NCI-H524 (cell line): Measurements from ENCODE around the gene HNRNPA1.
"Not testable (repeated sequence)": the region's sequence is repeated elsewhere in the genome, so short reads cannot be mapped to it uniquely, and the experiment has no call there.

ENCODE experiments used
- DNase-seq, 2 experiments: peaks; one replicate each; lab custom pipeline; 2025; lab: John Stamatoyannopoulos, UW

The HNRNPA1 gene

GRCh38 chr12:54276368-54276767 is 4.2 kb upstream of the HNRNPA1 start:
- DNase-seq, result no peak

- DNase-seq, result no peak
Measured at GRCh38 chr12:54277823-54278276, 2.7 kb upstream of the HNRNPA1 start.

DNA sequence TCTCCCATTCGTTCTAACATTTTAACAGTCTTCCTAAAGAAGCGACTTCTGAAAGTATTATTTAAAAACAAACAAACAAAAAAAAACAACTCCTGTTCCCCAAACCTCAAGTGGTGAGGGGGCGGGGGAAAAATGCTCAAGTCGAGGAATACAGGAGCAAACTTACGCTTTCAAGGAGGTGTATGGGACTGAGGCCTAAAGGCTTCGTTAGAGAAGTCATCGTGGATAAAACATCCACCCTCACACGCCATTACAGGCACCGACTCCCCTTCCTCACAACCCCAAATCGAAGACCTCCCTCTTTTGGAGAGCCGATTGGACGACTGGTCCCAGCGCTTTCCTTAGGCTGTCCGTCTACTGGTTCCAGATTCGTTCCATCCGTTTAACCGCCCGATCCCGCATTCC is 1.3 kb upstream of the HNRNPA1 start:
- no peak for DNase-seq

DNA sequence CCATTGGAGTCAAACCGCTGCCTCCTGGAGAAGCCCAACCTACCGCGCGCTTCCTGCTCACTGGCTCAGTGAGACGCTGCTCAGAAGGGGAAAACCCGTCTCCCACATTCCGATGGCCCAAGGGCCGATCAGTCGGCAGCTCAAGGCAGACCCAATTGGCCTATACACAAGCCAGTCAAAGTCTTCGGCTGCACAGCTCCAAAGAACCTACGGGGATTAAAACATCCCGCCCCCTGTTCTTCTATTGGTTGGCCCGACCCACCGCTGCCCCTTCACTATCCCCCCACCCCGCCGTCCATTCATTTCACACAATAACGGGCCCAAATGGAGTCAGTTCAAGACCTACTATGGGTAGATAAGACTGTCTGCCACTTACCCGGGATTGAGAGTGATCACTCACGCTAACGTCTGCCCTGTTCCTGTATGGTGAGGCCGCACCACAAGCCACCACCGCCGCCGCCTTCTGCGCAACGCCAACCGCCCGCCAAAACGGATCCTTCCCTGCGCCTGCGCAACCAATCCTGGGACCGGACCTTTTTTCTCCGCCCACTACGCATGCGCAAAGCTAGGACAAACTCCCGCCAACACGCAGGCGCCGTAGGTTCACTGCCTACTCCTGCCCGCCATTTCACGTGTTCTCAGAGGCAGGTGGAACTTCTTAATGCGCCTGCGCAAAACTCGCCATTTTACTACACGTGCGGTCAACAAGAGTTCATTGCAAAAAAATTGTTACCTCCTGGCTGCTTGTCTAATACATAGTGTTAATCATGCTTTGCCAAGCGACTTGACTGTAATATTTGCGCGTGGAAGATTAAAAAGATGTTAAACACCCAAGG is 676 bp upstream of the HNRNPA1 start, which contains the start of gene CBX5:
TSS of gene CBX5 (minus strand) at position 491 of the 836 bp plus-strand sequence. CDS start 22,472 bp downstream, outside the sequence.
- peak; percentile 98 to 99 for DNase-seq

- not testable (repeated sequence) for DNase-seq
Measured at GRCh38 chr12:54281261-54281638, 724 bp downstream of the HNRNPA1 start.

DNA sequence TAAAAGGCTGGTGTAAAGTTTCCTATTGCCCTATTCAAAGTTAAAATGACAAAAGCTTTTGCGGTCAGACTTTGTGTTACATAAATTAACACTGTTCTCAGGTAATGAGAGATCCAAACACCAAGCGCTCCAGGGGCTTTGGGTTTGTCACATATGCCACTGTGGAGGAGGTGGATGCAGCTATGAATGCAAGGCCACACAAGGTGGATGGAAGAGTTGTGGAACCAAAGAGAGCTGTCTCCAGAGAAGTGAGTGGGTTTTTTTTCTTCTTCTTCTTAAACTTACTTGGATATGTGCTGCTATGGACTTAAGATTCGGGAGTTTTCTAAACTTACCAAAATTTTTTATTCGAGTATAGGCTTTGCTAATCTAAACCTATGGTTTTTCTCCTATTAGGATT is 1.2 kb downstream of the HNRNPA1 start:
- not testable (repeated sequence) for DNase-seq

DNA sequence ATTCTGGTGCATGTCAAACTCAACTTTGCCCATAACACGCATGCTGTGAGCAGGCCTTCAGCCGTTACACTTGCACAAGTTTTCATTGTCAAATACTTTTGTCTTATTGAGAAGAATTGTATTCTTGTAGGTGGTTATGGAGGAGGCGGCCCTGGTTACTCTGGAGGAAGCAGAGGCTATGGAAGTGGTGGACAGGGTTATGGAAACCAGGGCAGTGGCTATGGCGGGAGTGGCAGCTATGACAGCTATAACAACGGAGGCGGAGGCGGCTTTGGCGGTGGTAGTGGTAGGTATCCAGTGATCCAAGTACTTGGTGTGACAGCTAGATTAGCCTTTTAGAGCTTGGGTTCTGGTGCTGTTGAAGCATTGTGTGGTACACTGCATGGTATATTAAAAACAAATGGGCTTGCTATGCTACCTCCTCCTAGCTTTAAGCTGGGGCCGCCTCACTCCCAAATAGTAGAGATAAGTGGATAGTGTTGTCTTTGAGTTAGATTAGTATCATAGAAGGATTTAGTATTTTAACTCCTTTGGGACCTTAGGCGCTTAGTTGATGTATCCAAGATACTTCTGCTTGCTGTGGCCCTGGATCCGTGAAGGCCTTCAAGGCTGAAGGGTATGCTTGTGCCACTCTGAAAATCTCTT is 2.5 kb downstream of the HNRNPA1 start:
- DNase-seq, result no peak

- DNase-seq, result not testable (repeated sequence)
Measured at GRCh38 chr12:54284070-54284780, 3.7 kb downstream of the HNRNPA1 start.

DNA sequence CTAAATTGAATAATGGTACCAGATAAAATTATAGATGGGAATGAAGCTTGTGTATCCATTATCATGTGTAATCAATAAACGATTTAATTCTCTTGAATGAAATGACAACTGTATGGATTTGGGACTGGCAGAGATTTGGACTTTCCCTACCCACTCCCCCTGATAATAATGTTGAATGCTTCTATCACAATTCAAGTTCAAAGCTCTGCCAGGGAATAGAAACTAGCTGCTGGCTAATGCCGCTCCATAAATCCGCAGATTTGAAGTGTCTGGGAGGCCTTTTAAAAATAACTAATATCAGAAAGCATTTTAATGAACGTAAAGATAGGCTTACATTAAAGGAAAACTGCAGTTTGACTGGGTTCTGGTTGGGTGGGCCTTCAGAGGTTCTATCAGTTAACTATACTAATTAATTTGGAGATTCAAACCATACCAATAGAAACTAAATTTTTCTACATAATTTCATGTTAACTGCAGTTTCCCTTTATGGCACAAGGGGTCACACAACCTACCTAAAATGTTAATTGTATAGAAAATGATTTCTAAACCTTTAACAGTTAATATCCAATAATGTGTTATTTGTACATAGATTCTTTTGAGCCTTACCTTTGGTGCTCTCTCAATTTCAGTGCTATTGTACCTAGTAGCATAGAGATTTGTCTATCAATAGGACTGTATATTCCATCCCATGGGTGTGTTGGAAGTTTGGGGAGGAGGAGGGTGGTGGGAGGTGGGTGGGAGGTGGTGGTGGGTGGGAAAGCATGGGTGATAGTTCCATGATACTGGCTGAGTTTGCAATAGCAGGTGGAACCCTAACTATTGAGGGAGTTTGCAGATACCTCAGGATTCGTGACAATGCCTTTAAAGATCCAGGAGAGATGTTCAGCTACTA is 4.9 kb downstream of the HNRNPA1 start:
- no peak for DNase-seq

- peak in 1 of 2 experiments; percentile 28 for DNase-seq
Measured at GRCh38 chr12:54286042-54287030, 5.8 kb downstream of the HNRNPA1 start.

GRCh38 chr12:54287261-54288157 is 7.0 kb downstream of the HNRNPA1 start:
- DNase-seq, result peak; percentile 56 to 81

GRCh38 chr12:54292083-54292930 is 11.8 kb downstream of the HNRNPA1 start:
- no peak for DNase-seq

DNA sequence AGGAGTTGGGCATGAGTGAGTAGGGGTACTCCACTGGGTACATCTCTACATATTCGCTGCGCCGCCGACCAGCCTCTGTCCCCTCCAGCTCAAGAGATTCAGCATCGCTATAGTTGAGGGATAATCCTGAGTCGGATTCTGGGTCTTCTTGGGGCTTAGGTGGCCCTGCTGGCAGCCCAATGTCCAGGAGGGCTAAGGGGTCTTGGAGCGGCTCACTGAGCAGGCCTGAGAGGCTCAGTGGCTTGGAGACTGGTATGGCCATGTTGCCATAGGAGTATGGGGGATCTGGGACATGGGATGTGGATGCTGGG is 12.4 kb downstream of the HNRNPA1 start:
- no peak for DNase-seq

DNA sequence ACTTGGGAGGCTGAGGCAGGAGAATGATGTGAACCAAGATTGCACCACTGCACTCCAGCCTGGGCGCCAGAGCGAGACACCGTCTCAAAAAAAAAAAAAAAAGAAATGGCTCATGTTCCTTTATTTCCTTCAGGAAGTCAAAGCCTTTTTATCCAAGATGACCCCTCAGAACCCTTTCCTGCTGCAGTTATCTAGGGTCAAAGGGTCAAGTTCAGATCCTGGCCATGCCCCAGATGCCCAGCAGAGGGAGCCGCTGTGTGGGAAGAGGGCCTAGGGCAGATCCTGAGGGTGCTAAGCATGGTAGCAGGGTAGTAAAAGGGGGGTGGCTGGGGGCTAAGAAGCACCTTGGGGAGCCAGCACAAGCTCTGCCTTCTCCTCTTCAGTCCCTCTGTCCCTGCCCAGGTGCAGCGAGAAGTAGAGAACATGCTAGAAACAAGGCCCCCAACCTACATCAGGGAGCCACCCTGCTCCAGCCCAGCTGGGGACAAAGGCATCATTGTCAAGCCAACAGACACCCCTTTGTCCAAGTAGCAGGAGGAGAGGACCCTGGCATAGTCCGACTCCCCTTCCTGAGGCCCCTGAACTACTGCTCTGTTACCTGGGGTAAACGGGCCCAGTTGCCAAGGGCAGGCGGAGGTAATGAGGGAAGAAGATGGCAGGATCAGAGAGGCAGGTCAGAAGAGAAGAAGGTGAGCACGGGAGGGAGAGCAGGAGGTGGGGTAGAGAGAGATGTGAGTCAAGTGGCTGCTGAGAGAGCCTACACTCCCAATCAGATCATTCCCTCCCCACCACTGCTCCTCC is 13.8 kb downstream of the HNRNPA1 start:
- DNase-seq, result no peak

GRCh38 chr12:54294953-54295566 is 14.5 kb downstream of the HNRNPA1 start:
- no peak for DNase-seq

DNA sequence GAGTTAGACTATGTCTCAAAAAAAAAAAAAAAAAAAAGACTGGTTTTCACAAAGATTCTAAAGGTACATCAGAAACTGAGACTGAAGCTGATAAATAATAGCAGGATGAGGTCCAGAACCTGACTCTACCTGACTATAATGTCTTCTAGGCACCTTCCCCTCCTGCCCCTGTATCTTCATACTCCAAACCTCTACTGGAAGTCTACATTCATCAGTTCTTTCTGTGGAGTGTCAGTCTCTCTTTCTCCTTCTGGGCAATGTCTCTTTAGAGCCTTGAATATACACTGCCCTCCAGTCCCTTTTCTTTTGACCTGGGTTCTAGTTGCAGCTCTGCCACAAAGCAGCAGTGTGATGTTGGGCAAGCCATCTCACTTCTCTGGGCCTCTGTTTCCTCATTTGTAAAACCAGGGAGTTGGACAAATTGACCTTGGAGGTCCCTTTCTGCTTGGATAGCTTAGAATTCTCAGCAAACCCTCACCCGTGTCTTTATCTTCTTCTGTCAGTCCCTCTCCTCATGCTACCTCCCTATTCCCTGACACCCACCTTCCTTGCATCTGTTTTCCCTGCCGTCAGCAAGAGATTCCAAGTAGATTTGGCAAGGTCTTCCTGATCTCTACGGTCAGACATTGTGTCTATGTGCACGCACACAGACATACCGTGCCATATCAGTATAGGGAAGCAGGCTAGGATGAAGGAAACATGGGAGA is 16.0 kb downstream of the HNRNPA1 start:
- DNase-seq, result no peak

- no peak for DNase-seq
Measured at GRCh38 chr12:54298904-54299303, 18.4 kb downstream of the HNRNPA1 start.
